Activated CD4-positive, alpha-beta T cell treated with anti-CD3 and anti-CD28 coated beads, Interleukin-2, amount 10 ng/mL, durations not matched to agents 7 days and 5 days (primary cell): ENCODE measurements around the gene TBX10. TPM values are rescaled to one million over a fixed set of nuclear protein-coding genes. Genes with fewer than 3 reads are reported as not detected.

Experiments used
- CTCF ChIA-PET: fragments of 350-600 bp; sonication (Branson Sonifier 250); formaldehyde crosslinking; loops from one replicate; lab custom pipeline; 2021; ENCODE audit warnings: antibody characterized with exemption; lab: Charles Lee
- POLR2A ChIA-PET: fragments of 350-600 bp; sonication (Branson Sonifier 250); formaldehyde crosslinking; loops from one replicate; lab custom pipeline; 2021; ENCODE audit warnings: antibody characterized with exemption; lab: Charles Lee
- DNase-seq: peaks from one replicate; pipeline ENCODE4 v3.0.0-alpha.2; 2020
- H3K27ac Mint-ChIP-seq: one replicate; pipeline ENCODE4 v1.8.0; 2021; ENCODE audit warnings: mild to moderate bottlenecking, moderate library complexity, mixed read lengths
- H3K27me3 Mint-ChIP-seq: one replicate; pipeline ENCODE4 v1.8.0; 2021; ENCODE audit warnings: mixed read lengths
- H3K36me3 Mint-ChIP-seq: one replicate; pipeline ENCODE4 v1.8.0; 2021; ENCODE audit warnings: low read depth, mixed read lengths
- H3K4me1 Mint-ChIP-seq: one replicate; pipeline ENCODE4 v1.8.0; 2021; ENCODE audit warnings: mixed read lengths
- H3K4me3 Mint-ChIP-seq: one replicate; pipeline ENCODE4 v1.8.0; 2021; ENCODE audit warnings: mild to moderate bottlenecking, moderate library complexity, mixed read lengths
- H3K9me3 Mint-ChIP-seq: one replicate; pipeline ENCODE4 v1.8.0; 2021; ENCODE audit warnings: mixed read lengths
- total RNA-seq, 2 experiments: library from RNA; stranded (reverse); gene quantifications; one replicate each; pipeline ENCODE4 v1.2.3, GENCODE V29; 2021

Gene TBX10
- total RNA-seq, 2 experiments from 2014 or later, result not detected

GRCh38 chr11:67670316-67671210 lies 31.0 kb upstream of the TBX10 start:
- CTCF ChIA-PET, result interaction anchor here (0.7 to 1.0 kb wide), 4 partner anchors 39 to 319 kb away, joined by 3 to 4 read pairs (median 3); no protein-coding TSS in a partner anchor
- H3K27ac Mint-ChIP-seq, result no peak overlapping the region
- H3K36me3 Mint-ChIP-seq, result no peaks in the 10 kb centered on the region
- H3K4me3 Mint-ChIP-seq, result no peak overlapping the region
- POLR2A ChIA-PET, result no interaction called here
- H3K9me3 Mint-ChIP-seq, result no peaks in the 10 kb centered on the region
- no peaks in the 10 kb centered on the region for H3K4me1 Mint-ChIP-seq
- no peaks in the 10 kb centered on the region for H3K27me3 Mint-ChIP-seq
- DNase-seq, result no peak

- Mint-ChIP-seq H3K27me3 (no peaks in the 10 kb centered on the region), H3K4me1 (no peaks in the 10 kb centered on the region), H3K36me3 (no peaks in the 10 kb centered on the region), H3K27ac (no peak overlapping the region), H3K9me3 (no peaks in the 10 kb centered on the region), H3K4me3 (no peak overlapping the region)
- POLR2A ChIA-PET, result no interaction called here
- DNase-seq, result no peak
- CTCF ChIA-PET, result interaction anchor here (2.3 kb wide), 1 partner anchor 39 kb away, joined by 6 read pairs; the partner anchor contains the start of gene NUDT8
Observed at GRCh38 chr11:67668192-67668551, 28.6 kb upstream of the TBX10 start.

GRCh38 chr11:67667490-67668191 lies 28.1 kb upstream of the TBX10 start:
- H3K27ac Mint-ChIP-seq, result no peak overlapping the region
- H3K9me3 Mint-ChIP-seq, result no peaks in the 10 kb centered on the region
- H3K4me1 Mint-ChIP-seq, result no peaks in the 10 kb centered on the region
- CTCF ChIA-PET, result interaction anchor here (2.3 kb wide), 1 partner anchor 38 kb away, joined by 6 read pairs; the partner anchor contains the start of gene NUDT8
- no peaks in the 10 kb centered on the region for H3K27me3 Mint-ChIP-seq
- POLR2A ChIA-PET, result no interaction called here
- H3K36me3 Mint-ChIP-seq, result no peaks in the 10 kb centered on the region
- DNase-seq, result no peak
- H3K4me3 Mint-ChIP-seq, result no peak overlapping the region

- H3K27me3 Mint-ChIP-seq, result no peaks in the 10 kb centered on the region
- H3K36me3 Mint-ChIP-seq, result no peaks in the 10 kb centered on the region
Observed at GRCh38 chr11:67666676-67667489, 27.3 kb upstream of the TBX10 start.

DNA sequence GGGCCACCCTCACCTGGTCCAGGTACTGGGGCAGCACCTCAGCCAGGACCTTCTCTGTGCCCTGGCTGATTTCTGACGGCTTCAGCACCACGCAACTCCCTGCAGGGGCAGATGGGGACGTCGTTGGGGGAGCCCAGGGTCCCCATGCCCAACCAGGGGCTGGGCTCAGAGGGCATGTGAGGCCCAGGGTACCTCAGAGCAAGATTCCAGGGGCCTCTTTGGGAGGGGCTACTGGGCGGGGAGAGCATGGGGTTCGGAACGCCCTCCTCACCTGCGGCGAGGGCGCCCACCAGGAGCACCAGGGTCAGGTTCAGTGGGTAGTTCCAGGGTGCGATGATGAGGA lies 26.7 kb upstream of the TBX10 start:
- Mint-ChIP-seq H3K9me3 (no peaks in the 10 kb centered on the region), H3K4me1 (no peaks in the 10 kb centered on the region), H3K27ac (no peak overlapping the region), H3K36me3 (no peaks in the 10 kb centered on the region), H3K27me3 (no peaks in the 10 kb centered on the region), H3K4me3 (no peak overlapping the region)
- POLR2A ChIA-PET, result no interaction called here
- CTCF ChIA-PET, result interaction anchor here (0.6 to 2.3 kb wide), 2 partner anchors 37 to 971 kb away, joined by 3 to 6 read pairs; partner anchors contain the start of gene NUDT8
- DNase-seq, result no peak

More at GRCh38 chr11:67666676-67667489, 27.3 kb upstream of the TBX10 start:
- ChIA-PET CTCF (interaction anchor here (0.6 to 2.3 kb wide), 2 partner anchors 38 to 972 kb away, joined by 3 to 6 read pairs; partner anchors contain the start of gene NUDT8), POLR2A (interaction anchor here (0.6 kb wide), 1 partner anchor 30 kb away, joined by 5 read pairs; no protein-coding TSS in a partner anchor)
- no peaks in the 10 kb centered on the region for H3K9me3 Mint-ChIP-seq
- no peak for DNase-seq
- H3K4me1 Mint-ChIP-seq, result no peaks in the 10 kb centered on the region
- H3K4me3 Mint-ChIP-seq, result no peak overlapping the region
- no peak overlapping the region for H3K27ac Mint-ChIP-seq

GRCh38 chr11:67665541-67666302 lies 26.2 kb upstream of the TBX10 start:
- CTCF ChIA-PET, result no interaction called here
- Mint-ChIP-seq H3K27me3 (no peaks in the 10 kb centered on the region), H3K4me3 (no peak overlapping the region), H3K27ac (no peak overlapping the region), H3K9me3 (no peaks in the 10 kb centered on the region), H3K36me3 (no peaks in the 10 kb centered on the region), H3K4me1 (no peaks in the 10 kb centered on the region)
- POLR2A ChIA-PET, result no interaction called here
- no peak for DNase-seq

DNA sequence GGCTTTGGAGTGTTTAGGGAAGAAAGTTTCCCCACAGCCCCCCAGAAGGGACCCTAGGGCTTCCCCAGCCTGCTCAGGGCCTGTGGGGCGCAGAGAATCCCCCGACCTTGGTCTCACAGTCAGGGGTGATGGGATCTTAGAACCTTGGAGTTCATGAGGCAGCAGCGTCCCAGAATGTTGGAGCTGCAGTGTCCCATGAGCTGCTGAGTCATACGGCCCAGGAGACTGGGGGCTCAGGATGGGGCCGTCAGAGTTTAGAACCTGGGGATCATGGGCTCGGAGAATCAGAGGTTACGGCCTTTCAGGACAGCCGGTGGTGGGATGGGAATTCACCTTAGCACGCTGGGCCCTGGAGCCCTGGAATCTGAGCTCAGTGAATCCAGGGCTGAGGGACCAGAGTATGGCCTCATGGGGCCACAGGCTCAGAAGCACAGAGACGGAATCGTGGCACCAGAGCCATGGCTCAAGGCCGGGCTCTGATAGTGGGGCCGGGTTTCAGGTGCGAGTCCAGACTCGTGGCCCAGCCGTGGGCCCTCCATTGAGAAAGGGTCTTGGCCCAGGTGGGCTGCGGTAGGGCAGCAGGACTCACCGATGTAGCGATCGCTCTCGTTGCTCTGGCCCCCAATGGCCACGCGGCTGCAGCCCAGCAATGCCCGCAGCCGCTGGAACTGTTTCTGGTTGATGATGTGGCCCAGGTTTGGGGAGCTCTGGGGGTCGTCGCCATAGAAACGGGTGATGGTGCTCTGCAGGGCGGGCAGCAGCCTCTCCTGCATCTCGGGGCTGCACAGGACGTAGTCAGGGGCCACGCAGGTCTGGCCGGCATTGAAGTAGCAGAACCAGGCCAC lies 25.4 kb upstream of the TBX10 start:
- DNase-seq, result no peak
- no peaks in the 10 kb centered on the region for H3K4me1 Mint-ChIP-seq
- ChIA-PET CTCF (interaction anchor here (1.0 kb wide), 1 partner anchor 36 kb away, joined by 3 read pairs; the partner anchor contains the start of gene NUDT8), POLR2A (no interaction called here)
- no peaks in the 10 kb centered on the region for H3K36me3 Mint-ChIP-seq
- no peak overlapping the region for H3K4me3 Mint-ChIP-seq
- no peaks in the 10 kb centered on the region for H3K9me3 Mint-ChIP-seq
- no peaks in the 10 kb centered on the region for H3K27me3 Mint-ChIP-seq
- no peak overlapping the region for H3K27ac Mint-ChIP-seq

GRCh38 chr11:67664213-67664585 lies 24.6 kb upstream of the TBX10 start:
- ChIA-PET POLR2A (no interaction called here), CTCF (interaction anchor here (1.0 kb wide), 1 partner anchor 35 kb away, joined by 3 read pairs; the partner anchor contains the start of gene NUDT8)
- no peaks in the 10 kb centered on the region for H3K4me1 Mint-ChIP-seq

DNA sequence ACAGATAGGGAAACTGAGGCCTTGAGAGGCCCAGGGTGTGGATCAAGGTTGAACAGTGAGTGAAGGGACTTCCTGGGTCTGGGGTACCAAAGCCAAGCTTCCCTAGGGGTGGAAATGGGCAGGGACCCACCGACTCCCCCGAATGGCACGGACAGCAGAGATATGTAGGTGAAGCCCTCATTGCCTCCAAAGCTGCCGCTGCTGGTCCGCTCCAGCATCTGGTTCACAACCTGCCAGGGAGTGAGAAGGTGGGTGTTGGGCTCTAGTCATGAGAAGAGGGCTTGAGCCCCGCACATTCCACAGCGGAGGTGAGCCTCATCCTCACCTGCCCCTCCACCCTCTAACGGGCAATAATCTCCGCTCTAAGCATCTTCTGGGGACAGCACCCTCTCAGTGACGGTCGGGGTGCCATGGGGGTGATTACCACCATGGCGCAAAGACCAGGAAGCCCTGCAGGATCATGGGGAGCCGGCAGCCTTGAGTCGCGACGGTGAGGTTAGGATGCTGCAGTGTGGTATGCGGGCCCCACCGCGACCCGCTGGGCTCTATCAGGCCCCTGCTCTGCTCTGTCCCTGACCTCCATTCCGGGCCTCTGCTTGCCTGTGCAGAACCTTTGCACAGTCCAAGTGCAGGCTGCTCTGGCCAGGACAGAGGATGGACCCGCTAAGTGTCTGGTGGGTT lies 24.1 kb upstream of the TBX10 start:
- Mint-ChIP-seq H3K36me3 (no peaks in the 10 kb centered on the region), H3K27ac (no peak overlapping the region), H3K4me1 (no peaks in the 10 kb centered on the region), H3K9me3 (no peaks in the 10 kb centered on the region), H3K27me3 (no peaks in the 10 kb centered on the region), H3K4me3 (no peak overlapping the region)
- ChIA-PET CTCF (interaction anchor here (2.0 kb wide), 1 partner anchor 13 kb away, joined by 7 read pairs; the partner anchor contains the start of gene ACY3), POLR2A (no interaction called here)
- DNase-seq, result no peak

More at GRCh38 chr11:67664213-67664585, 24.6 kb upstream of the TBX10 start:
- Mint-ChIP-seq H3K9me3 (no peaks in the 10 kb centered on the region), H3K27ac (no peak overlapping the region), H3K27me3 (no peaks in the 10 kb centered on the region), H3K4me3 (no peak overlapping the region), H3K36me3 (no peaks in the 10 kb centered on the region)
- no peak for DNase-seq

- no peaks in the 10 kb centered on the region for H3K36me3 Mint-ChIP-seq
- H3K9me3 Mint-ChIP-seq, result no peaks in the 10 kb centered on the region
- ChIA-PET POLR2A (no interaction called here), CTCF (interaction anchor here (1.6 to 2.0 kb wide), 2 partner anchors 12 to 33 kb away, joined by 4 to 7 read pairs; partner anchors contain the start of genes ACY3 and NUDT8)
- no peak overlapping the region for H3K4me3 Mint-ChIP-seq
- no peak for DNase-seq
- H3K27me3 Mint-ChIP-seq, result no peaks in the 10 kb centered on the region
- H3K4me1 Mint-ChIP-seq, result no peaks in the 10 kb centered on the region
- H3K27ac Mint-ChIP-seq, result no peak overlapping the region
Observed at GRCh38 chr11:67662835-67663531, 23.4 kb upstream of the TBX10 start.
